HG03139 (cell line): ENCODE data around the gene LRP1.

Source experiments
- ATAC-seq: cut with Tn5 transposase; IDR thresholded peaks from one replicate; pipeline ENCODE4 v1.9.1; 2021; ENCODE audit not compliant: unreplicated experiment

Gene LRP1

GRCh38 chr12:57220770-57221168 is 92.5 kb downstream of the LRP1 start:
- no peak for ATAC-seq

- no peak for ATAC-seq
Observed at GRCh38 chr12:57221169-57221917, 93.1 kb downstream of the LRP1 start.

- no peak for ATAC-seq
Observed at GRCh38 chr12:57222286-57223190, 94.3 kb downstream of the LRP1 start.

GRCh38 chr12:57223191-57224165 is 95.2 kb downstream of the LRP1 start:
- no peak for ATAC-seq

- no peak for ATAC-seq
Observed at GRCh38 chr12:57224278-57224972, 96.1 kb downstream of the LRP1 start.

- ATAC-seq, result no peak
Observed at GRCh38 chr12:57224973-57225679, 96.8 kb downstream of the LRP1 start.

GRCh38 chr12:57225680-57226210 is 97.5 kb downstream of the LRP1 start:
- ATAC-seq, result no peak

GRCh38 chr12:57226588-57227314 is 98.5 kb downstream of the LRP1 start:
- no peak for ATAC-seq

- no peak for ATAC-seq
Observed at GRCh38 chr12:57227315-57228115, 99.2 kb downstream of the LRP1 start.

- peak; percentile 4 for ATAC-seq
Observed at GRCh38 chr12:57229046-57229633, 100.9 kb downstream of the LRP1 start.

- peak; percentile 46 for ATAC-seq
Observed at GRCh38 chr12:57229634-57230380, 101.5 kb downstream of the LRP1 start, which contains the start of gene SHMT2. TSS of gene SHMT2 (plus strand) at chr12:57229711. CDS start at chr12:57229779, 68 bp downstream.

- no peak for ATAC-seq
Observed at GRCh38 chr12:57230381-57231155, 102.3 kb downstream of the LRP1 start.

- no peak for ATAC-seq
Observed at GRCh38 chr12:57231276-57232021, 103.2 kb downstream of the LRP1 start.

GRCh38 chr12:57232156-57232756 is 104.0 kb downstream of the LRP1 start:
- ATAC-seq, result no peak
